Activated CD4-positive, alpha-beta T cell treated with anti-CD3 and anti-CD28 coated beads for 4 hours (primary cell): ENCODE results near the gene PLPPR2.
"Not testable (repeated sequence)": the region's sequence is repeated elsewhere in the genome, so short reads cannot be mapped to it uniquely, and the experiment has no call there.

Source experiments
- DNase-seq, 2 donors: peaks; one replicate each; pipeline ENCODE4 v3.0.0-alpha.2; 2020

Gene PLPPR2

GRCh38 chr19:11373885-11374432, 18.7 kb downstream of the PLPPR2 start:
- no peak for DNase-seq

- DNase-seq, result peak; percentile 95 to 97
Measured at GRCh38 chr19:11374433-11375142, 19.4 kb downstream of the PLPPR2 start, which contains the start of gene SWSAP1. Gene SWSAP1 (plus strand): TSS chr19:11374666. CDS start chr19:11374681, 15 bp downstream.

- DNase-seq, result peak; percentile 56 to 68
Measured at GRCh38 chr19:11375143-11375948, 20.1 kb downstream of the PLPPR2 start.

- DNase-seq, result no peak
Measured at GRCh38 chr19:11377237-11377636, 22.0 kb downstream of the PLPPR2 start.

- DNase-seq, result no peak
Measured at GRCh38 chr19:11377756-11378155, 22.5 kb downstream of the PLPPR2 start.

- DNase-seq, result no peak
Measured at GRCh38 chr19:11378319-11379189, 23.3 kb downstream of the PLPPR2 start.

GRCh38 chr19:11379269-11379845, 24.1 kb downstream of the PLPPR2 start:
- not testable (repeated sequence) for DNase-seq

- no peak for DNase-seq
Measured at GRCh38 chr19:11379857-11380350, 24.7 kb downstream of the PLPPR2 start.

- peak; percentile 96 to 97 for DNase-seq
Measured at GRCh38 chr19:11380653-11381537, 25.7 kb downstream of the PLPPR2 start.

- DNase-seq, result peak; percentile 25 to 26
Measured at GRCh38 chr19:11382898-11383705, 27.9 kb downstream of the PLPPR2 start.

GRCh38 chr19:11383706-11384048, 28.4 kb downstream of the PLPPR2 start:
- DNase-seq, result no peak

- DNase-seq, result no peak
Measured at GRCh38 chr19:11384778-11385129, 29.5 kb downstream of the PLPPR2 start.

- no peak for DNase-seq
Measured at GRCh38 chr19:11387162-11388034, 32.2 kb downstream of the PLPPR2 start.

- no peak for DNase-seq
Measured at GRCh38 chr19:11390359-11390758, 35.1 kb downstream of the PLPPR2 start.

GRCh38 chr19:11390933-11391680, 35.9 kb downstream of the PLPPR2 start:
- no peak for DNase-seq

- DNase-seq, result no peak
Measured at GRCh38 chr19:11397089-11397610, 41.9 kb downstream of the PLPPR2 start.

- DNase-seq, result no peak
Measured at GRCh38 chr19:11399667-11400066, 44.4 kb downstream of the PLPPR2 start.

- no peak for DNase-seq
Measured at GRCh38 chr19:11400798-11401197, 45.6 kb downstream of the PLPPR2 start.
